CD4-positive, alpha-beta memory T cell (primary cell): ENCODE measurements around the gene GCDH. TPM values are rescaled to one million over a fixed set of nuclear protein-coding genes. Genes with fewer than 3 reads are reported as not detected.

ENCODE experiments used
- CTCF ChIA-PET: fragments of 350-600 bp; sonication (Branson Sonifier 250); formaldehyde crosslinking; loops from one replicate; lab custom pipeline; 2021; ENCODE audit warnings: inconsistent platforms; ENCODE audit not compliant: partially characterized antibody; lab: Charles Lee
- POLR2A ChIA-PET: fragments of 350-600 bp; sonication (Branson Sonifier 250); formaldehyde crosslinking; loops from one replicate; lab custom pipeline; 2021; ENCODE audit not compliant: partially characterized antibody; lab: Charles Lee
- DNase-seq, 5 donors: peaks; one replicate each; pipeline versions ENCODE4 v3.0.0 to v3.0.0-alpha.2; 2020 to 2022; ENCODE audit warnings: mixed read lengths in 1 of 5
- H3K27ac ChIP-seq: one replicate; pipeline ENCODE4 v1.7.0; 2013; ENCODE audit warnings: low read depth, low read length
- H3K27me3 ChIP-seq: 2 replicates; pipeline ENCODE4 v1.7.0; 2013; ENCODE audit warnings: mild to moderate bottlenecking, low read length, moderate library complexity; ENCODE audit not compliant: insufficient read depth
- H3K36me3 ChIP-seq: 2 replicates; pipeline ENCODE4 v1.7.0; 2013; ENCODE audit warnings: mild to moderate bottlenecking, low read length, moderate library complexity; ENCODE audit not compliant: insufficient read depth
- H3K4me1 ChIP-seq: 2 replicates; pipeline ENCODE4 v1.7.0; 2013; ENCODE audit warnings: mild to moderate bottlenecking, low read length, moderate library complexity; ENCODE audit not compliant: insufficient read depth
- H3K4me3 ChIP-seq, 2 donors: one replicate each; pipeline ENCODE4 v1.7.0; 2013; ENCODE audit warnings: low read length in 2 of 2, mild to moderate bottlenecking in 1 of 2
- H3K9me3 ChIP-seq, 2 donors: one replicate each; pipeline ENCODE4 v1.7.0; 2013; ENCODE audit warnings: low read length in 2 of 2, control low read depth in 1 of 2; ENCODE audit not compliant: control insufficient read depth in 1 of 2
- H3K27ac Mint-ChIP-seq, 7 donors: one replicate each; pipeline ENCODE4 v1.8.0; 2020 to 2021; ENCODE audit warnings: mixed read lengths in 7 of 7, mild to moderate bottlenecking in 6 of 7, inconsistent platforms in 3 of 7, moderate library complexity in 3 of 7
- H3K27me3 Mint-ChIP-seq, 2 donors: one replicate each; pipeline ENCODE4 v1.8.0; 2020 to 2021; ENCODE audit warnings: mixed read lengths in 2 of 2
- H3K36me3 Mint-ChIP-seq, 2 donors: one replicate each; pipeline ENCODE4 v1.8.0; 2020 to 2021; ENCODE audit warnings: mixed read lengths in 2 of 2, inconsistent platforms in 1 of 2, mild to moderate bottlenecking in 1 of 2
- H3K4me1 Mint-ChIP-seq, 4 donors: one replicate each; pipeline ENCODE4 v1.8.0; 2020 to 2021; ENCODE audit warnings: mixed read lengths in 4 of 4, mild to moderate bottlenecking in 1 of 4
- H3K4me3 Mint-ChIP-seq, 8 donors: one replicate each; pipeline ENCODE4 v1.8.0; 2020 to 2021; ENCODE audit warnings: mixed read lengths in 8 of 8, mild to moderate bottlenecking in 7 of 8, moderate library complexity in 6 of 8, inconsistent platforms in 3 of 8
- H3K9me3 Mint-ChIP-seq, 8 donors: one replicate each; pipeline ENCODE4 v1.8.0; 2020 to 2021; ENCODE audit warnings: mixed read lengths in 8 of 8, mild to moderate bottlenecking in 5 of 8, inconsistent platforms in 3 of 8, moderate library complexity in 1 of 8
- intact Hi-C: fragments of 100-400 bp; cut with micrococcal nuclease; formaldehyde crosslinking; loops from one replicate; pipeline ENCODE4 v1.15.1; 2023
- polyA plus RNA-seq, 2 donors: library from polyadenylated mRNA; unstranded; fragments of 300-500 nt; fragmentation: Illumina TruSeq; gene quantifications; one replicate each; pipeline ENCODE4 v1.2.3, GENCODE V29; 2021
- total RNA-seq, 2 experiments: library from RNA; stranded (reverse); gene quantifications; one replicate each; pipeline ENCODE4 v1.2.3, GENCODE V29; 2021

Gene GCDH
- total and polyA plus RNA-seq, 4 experiments from 2014 or later: 16.5 to 66.1 (median 45.7) TPM

DNA sequence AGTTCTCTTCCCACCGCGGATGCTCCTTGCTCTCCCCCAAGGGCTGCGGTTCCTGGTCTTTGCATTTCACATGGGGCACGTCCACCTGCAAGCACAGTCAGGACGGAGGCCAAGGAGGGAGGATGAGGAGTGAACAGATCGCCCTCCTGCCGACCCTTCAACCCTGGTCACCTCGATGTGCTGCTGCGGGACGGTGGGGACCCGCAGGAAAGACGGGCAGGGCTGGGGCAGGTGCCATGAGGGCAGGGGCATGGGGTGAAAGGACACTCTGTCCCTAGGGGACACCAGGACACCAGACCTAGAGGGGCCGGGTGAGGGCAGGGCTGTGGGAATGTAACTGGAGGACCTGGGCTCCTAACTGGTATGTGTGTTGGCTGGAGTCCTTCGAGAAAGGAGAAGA, 27.3 kb downstream of the GCDH start:
- H3K27ac Mint-ChIP-seq: peak overlapping the region in 3 of 7 donors; percentile 69 to 93 (median 70)
- Histone ChIP-seq H3K27me3 (no peaks in the 10 kb centered on the region), H3K4me3 (no peak overlapping the region), H3K36me3 (peaks cover 10% of the 10 kb centered on the region), H3K27ac (no peak overlapping the region), H3K9me3 (no peaks in the 10 kb centered on the region), H3K4me1 (peaks cover 28% of the 10 kb centered on the region)
- intact Hi-C loops: loop anchor here (5.0 kb wide), 1 partner anchor 36 kb away; the partner anchor contains the start of gene DNASE2
- peaks cover 0 to 5% (median 0%) of the 10 kb centered on the region in 8 donors for H3K9me3 Mint-ChIP-seq
- H3K36me3 Mint-ChIP-seq: peaks cover 6 to 16% of the 10 kb centered on the region in 2 donors
- ChIA-PET POLR2A (no interaction called here), CTCF (no interaction called here)
- peak overlapping the region in 3 of 8 donors; percentile 33 to 70 (median 59) for H3K4me3 Mint-ChIP-seq
- H3K27me3 Mint-ChIP-seq: no peaks in the 10 kb centered on the region
- H3K4me1 Mint-ChIP-seq: peaks cover 13 to 40% (median 25%) of the 10 kb centered on the region in 4 donors
- no peak for DNase-seq

DNA sequence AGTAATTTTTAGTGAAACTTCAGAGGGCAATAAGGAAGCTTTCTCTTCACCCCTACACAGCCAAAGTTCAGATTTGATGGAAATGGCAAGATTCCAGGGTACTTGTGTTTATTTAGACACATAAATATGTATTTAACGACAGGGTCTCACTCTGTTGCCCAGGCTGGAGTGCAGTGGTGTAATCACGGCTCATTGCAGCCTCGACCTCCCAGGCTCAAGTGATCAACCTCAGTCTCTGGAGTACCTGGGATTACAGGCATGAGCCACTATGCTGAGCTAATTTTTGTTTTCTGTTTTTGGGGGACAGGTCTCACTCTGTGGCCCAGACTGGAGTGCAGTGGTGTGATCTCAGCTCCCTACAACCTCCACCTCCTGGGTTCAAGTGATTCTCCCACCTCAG, 30.1 kb downstream of the GCDH start:
- peaks cover 16 to 35% of the 10 kb centered on the region in 2 donors for H3K36me3 Mint-ChIP-seq
- intact Hi-C loops: no loop called here
- Histone ChIP-seq H3K27ac (no peak overlapping the region), H3K4me1 (peaks cover 10% of the 10 kb centered on the region), H3K4me3 (no peak overlapping the region), H3K27me3 (no peaks in the 10 kb centered on the region), H3K36me3 (peaks cover 26% of the 10 kb centered on the region), H3K9me3 (no peaks in the 10 kb centered on the region)
- peak overlapping the region in 1 of 8 donors; percentile 34 for H3K4me3 Mint-ChIP-seq
- ChIA-PET CTCF (interaction anchor here (2.0 kb wide), 1 partner anchor 36 kb away, joined by 9 read pairs; no protein-coding TSS in a partner anchor), POLR2A (interaction anchor here (0.6 to 3.4 kb wide), 4 partner anchors 12 to 225 kb away, joined by 3 to 23 read pairs (median 3); partner anchors contain the start of gene FARSA)
- peak overlapping the region in 5 of 7 donors; percentile 22 to 93 (median 80) for H3K27ac Mint-ChIP-seq
- peaks cover 0 to 5% (median 0%) of the 10 kb centered on the region in 8 donors for H3K9me3 Mint-ChIP-seq
- no peaks in the 10 kb centered on the region for H3K27me3 Mint-ChIP-seq
- H3K4me1 Mint-ChIP-seq: peaks cover 4 to 18% (median 10%) of the 10 kb centered on the region in 4 donors
- no peak for DNase-seq

DNA sequence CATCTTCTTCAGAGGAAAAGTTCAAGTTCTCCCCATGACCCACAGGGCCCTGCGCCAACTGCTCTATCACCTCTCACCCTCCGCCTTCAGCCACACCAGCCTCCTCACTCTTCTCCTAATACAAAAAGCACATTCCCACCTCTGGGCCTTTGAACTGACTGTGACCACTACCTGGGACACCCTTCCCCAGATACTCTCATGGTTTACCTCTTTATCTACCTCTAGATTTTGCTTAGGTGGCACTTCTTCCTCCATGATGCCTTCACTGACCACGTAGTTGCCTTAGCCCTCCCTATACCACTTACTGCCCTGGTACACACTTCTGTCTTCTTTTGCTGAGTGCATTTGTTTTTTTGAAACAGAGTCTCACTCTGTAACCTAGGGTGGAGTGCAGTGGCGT, 32.0 kb downstream of the GCDH start:
- H3K27ac ChIP-seq: no peak overlapping the region
- no peak for DNase-seq
- CTCF ChIA-PET: no interaction called here
- peaks cover 38% of the 10 kb centered on the region for H3K36me3 ChIP-seq
- H3K4me3 ChIP-seq: no peak overlapping the region
- POLR2A ChIA-PET: interaction anchor here (1.0 kb wide), 1 partner anchor 9 kb away, joined by 3 read pairs; no protein-coding TSS in a partner anchor
- H3K4me1 ChIP-seq: peaks cover 10% of the 10 kb centered on the region
- H3K9me3 ChIP-seq: no peaks in the 10 kb centered on the region
- peaks cover 0 to 5% (median 0%) of the 10 kb centered on the region in 8 donors for H3K9me3 Mint-ChIP-seq
- H3K27me3 Mint-ChIP-seq: no peaks in the 10 kb centered on the region
- H3K4me3 Mint-ChIP-seq: peak overlapping the region in 1 of 8 donors; percentile 22
- H3K27ac Mint-ChIP-seq: peak overlapping the region in 3 of 7 donors; percentile 20 to 70 (median 46)
- peaks cover 23 to 46% of the 10 kb centered on the region in 2 donors for H3K36me3 Mint-ChIP-seq
- intact Hi-C loops: no loop called here
- peaks cover 4 to 13% (median 9%) of the 10 kb centered on the region in 4 donors for H3K4me1 Mint-ChIP-seq
- no peaks in the 10 kb centered on the region for H3K27me3 ChIP-seq

DNA sequence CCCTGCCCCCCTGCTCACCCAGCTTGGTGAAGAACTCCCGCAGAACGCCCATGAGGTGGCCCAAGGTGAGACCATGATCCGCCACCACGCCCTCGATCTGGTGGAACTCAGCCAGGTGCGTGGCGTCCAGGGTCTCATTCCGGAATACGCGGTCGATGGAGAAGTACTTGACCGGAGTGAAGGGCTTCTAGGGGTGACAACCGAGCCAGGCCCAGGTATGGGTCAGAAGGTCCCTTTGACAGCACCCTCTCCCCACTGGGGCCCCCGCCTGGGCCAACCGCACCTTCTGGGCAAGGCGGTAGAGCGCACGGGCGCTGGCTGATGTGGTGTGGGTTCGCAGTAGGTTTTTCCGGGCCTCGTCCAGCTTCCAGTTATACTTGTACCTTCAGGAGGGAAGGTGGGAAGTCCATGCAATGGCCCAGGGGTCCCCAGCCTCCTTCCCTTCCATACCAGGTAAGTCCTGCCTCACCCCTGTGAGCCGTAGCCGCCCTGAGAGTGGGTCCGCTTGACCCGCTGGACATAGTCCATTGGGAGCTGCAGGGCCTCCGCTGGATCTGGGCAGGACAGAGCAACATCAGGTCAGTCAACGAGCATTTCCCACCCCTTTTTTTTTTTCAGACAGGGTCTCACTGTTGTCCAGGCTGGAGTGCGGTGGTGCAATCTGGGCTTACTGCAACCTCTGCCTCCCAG, 33.8 kb downstream of the GCDH start:
- Histone ChIP-seq H3K4me3 (no peak overlapping the region), H3K27ac (no peak overlapping the region), H3K27me3 (no peaks in the 10 kb centered on the region), H3K36me3 (peaks cover 55% of the 10 kb centered on the region), H3K9me3 (no peaks in the 10 kb centered on the region), H3K4me1 (no peaks in the 10 kb centered on the region)
- H3K27me3 Mint-ChIP-seq: no peaks in the 10 kb centered on the region
- ChIA-PET CTCF (interaction anchor here (1.6 kb wide), 1 partner anchor 40 kb away, joined by 6 read pairs; no protein-coding TSS in a partner anchor), POLR2A (interaction anchor here (1.1 to 2.0 kb wide), 3 partner anchors 9 to 13 kb away, joined by 4 to 5 read pairs (median 5); partner anchors contain the start of genes CALR and FARSA)
- DNase-seq: no peak
- no peak overlapping the region for H3K4me3 Mint-ChIP-seq
- H3K9me3 Mint-ChIP-seq: no peaks in the 10 kb centered on the region
- intact Hi-C loops: no loop called here
- peaks cover 33 to 56% of the 10 kb centered on the region in 2 donors for H3K36me3 Mint-ChIP-seq
- no peak overlapping the region for H3K27ac Mint-ChIP-seq
- peaks cover 0 to 5% (median 3%) of the 10 kb centered on the region in 4 donors for H3K4me1 Mint-ChIP-seq

DNA sequence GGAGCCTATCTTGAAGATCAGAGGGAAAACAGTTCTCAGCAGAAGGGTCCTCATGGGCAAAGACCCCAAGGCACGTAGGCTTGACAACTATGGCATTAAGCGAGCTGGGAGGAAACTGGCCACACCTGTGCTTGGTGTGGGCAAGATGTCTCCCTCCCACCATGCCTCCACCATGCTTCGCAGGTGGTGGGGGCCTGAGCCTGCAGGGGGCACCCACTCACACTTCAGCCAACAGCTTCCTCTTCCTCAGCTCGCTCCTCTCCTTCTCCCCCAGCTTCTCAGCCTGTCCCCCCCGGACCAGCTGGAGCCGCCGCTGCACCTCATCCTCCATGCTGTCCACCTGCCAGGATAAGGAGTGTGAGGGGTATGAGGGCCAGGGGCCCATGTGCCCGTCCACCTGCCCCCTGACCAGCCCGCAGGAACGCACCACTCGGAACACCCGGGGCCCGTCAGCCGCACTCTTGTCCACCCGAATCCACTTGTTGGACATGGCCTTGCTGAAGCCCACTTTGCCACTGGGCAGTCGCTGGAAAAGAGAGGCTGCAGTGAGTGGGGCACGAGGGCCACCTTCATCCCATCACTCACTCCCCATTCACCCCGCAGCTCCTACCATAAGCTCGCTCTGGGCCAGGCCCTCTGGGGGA, 39.2 kb downstream of the GCDH start:
- Histone ChIP-seq H3K9me3 (no peaks in the 10 kb centered on the region), H3K4me1 (peaks cover 24% of the 10 kb centered on the region), H3K27me3 (no peaks in the 10 kb centered on the region), H3K4me3 (no peak overlapping the region), H3K36me3 (peaks cover 40% of the 10 kb centered on the region), H3K27ac (no peak overlapping the region)
- peaks cover 18 to 40% of the 10 kb centered on the region in 2 donors for H3K36me3 Mint-ChIP-seq
- no peak for DNase-seq
- CTCF ChIA-PET: interaction anchor here (1.1 to 2.3 kb wide), 2 partner anchors 10 to 35 kb away, joined by 3 to 8 read pairs; no protein-coding TSS in a partner anchor
- POLR2A ChIA-PET: interaction anchor here (0.6 to 1.4 kb wide), 3 partner anchors 9 to 39 kb away, joined by 3 to 4 read pairs (median 3); partner anchors contain the start of genes CALR and GCDH
- intact Hi-C loops: loop anchor here (10.0 kb wide), 1 partner anchor 195 kb away; the partner anchor contains the start of genes GET3 and TRIR
- H3K9me3 Mint-ChIP-seq: no peaks in the 10 kb centered on the region
- H3K4me1 Mint-ChIP-seq: peaks cover 14 to 27% (median 22%) of the 10 kb centered on the region in 4 donors
- no peak overlapping the region for H3K27ac Mint-ChIP-seq
- H3K27me3 Mint-ChIP-seq: no peaks in the 10 kb centered on the region
- peak overlapping the region in 1 of 8 donors; percentile 17 for H3K4me3 Mint-ChIP-seq

DNA sequence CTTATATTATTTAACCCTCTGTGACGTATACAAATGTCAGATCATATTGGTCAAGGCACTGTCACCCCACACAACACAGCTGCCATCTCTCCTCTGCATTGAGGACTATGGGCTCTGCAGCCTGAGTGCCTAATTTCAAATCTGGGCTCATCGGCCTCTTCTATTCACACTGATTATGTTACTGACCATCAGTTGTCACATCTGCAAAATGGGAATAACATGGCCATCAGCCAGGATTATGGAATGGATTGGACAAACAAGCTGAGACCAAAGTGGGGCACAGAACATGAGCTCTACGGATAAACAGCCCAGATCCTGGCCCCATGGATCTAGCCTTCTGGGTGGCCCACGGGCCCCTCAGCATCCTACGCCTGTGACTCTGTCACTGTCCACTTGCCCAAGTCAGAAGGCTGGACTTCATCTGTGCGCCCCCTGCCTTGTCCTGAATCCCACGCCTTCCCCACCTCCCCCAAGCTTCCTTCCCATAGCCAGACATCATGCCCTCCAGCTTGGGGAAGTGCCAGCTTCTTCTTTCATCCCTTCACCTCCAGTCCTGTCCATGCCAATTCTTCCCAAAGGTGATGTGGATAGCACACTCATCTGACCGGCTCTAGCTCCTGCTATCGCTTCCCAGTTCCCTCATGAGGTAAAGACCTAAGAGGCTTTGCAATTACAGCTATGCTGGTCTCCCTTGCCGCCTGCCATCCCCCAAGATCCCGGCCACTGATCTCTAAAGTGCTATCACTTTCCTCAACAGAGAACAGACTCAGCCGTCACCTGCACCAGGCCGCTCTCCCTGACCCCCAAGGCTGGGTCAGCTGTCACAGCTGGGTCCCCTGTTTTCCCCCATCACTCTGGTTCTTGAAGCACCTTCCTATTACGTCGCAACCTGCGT, 41.7 kb downstream of the GCDH start:
- POLR2A ChIA-PET: interaction anchor here (0.7 to 3.5 kb wide), 12 partner anchors 9 to 252 kb away, joined by 3 to 41 read pairs (median 6); partner anchors contain the start of genes GCDH, JUNB, RAD23A and SYCE2
- peaks cover 10 to 28% of the 10 kb centered on the region in 2 donors for H3K36me3 Mint-ChIP-seq
- H3K36me3 ChIP-seq: peaks cover 29% of the 10 kb centered on the region
- no peaks in the 10 kb centered on the region for H3K27me3 ChIP-seq
- H3K27ac ChIP-seq: peak overlapping the region; percentile 71
- H3K4me1 Mint-ChIP-seq: peaks cover 17 to 31% (median 25%) of the 10 kb centered on the region in 4 donors
- no peaks in the 10 kb centered on the region for H3K9me3 ChIP-seq
- CTCF ChIA-PET: interaction anchor here (1.3 to 2.3 kb wide), 9 partner anchors 13 to 172 kb away, joined by 3 to 15 read pairs (median 5); partner anchors contain the start of genes GCDH and SYCE2
- no peak for DNase-seq
- H3K4me3 ChIP-seq: peak overlapping the region; percentile 80 to 86
- H3K4me1 ChIP-seq: peaks cover 30% of the 10 kb centered on the region
- no peaks in the 10 kb centered on the region for H3K9me3 Mint-ChIP-seq
- H3K4me3 Mint-ChIP-seq: peak overlapping the region; percentile 94 to 99 (median 97)
- H3K27ac Mint-ChIP-seq: peak overlapping the region; percentile 62 to 97 (median 96)
- H3K27me3 Mint-ChIP-seq: no peaks in the 10 kb centered on the region
- intact Hi-C loops: loop anchor here (1.0 to 10.0 kb wide), 3 partner anchors 13 to 198 kb away; partner anchors contain the start of genes GET3, RAD23A and TRIR
